NCI-H2107 (cell line): ENCODE measurements around the gene PLCL2.
"Not testable (repeated sequence)": the region's sequence is repeated elsewhere in the genome, so short reads cannot be mapped to it uniquely, and the experiment has no call there.

Experiments
- DNase-seq: peaks from one replicate; lab custom pipeline; 2025; lab: John Stamatoyannopoulos, UW

The PLCL2 gene

DNA sequence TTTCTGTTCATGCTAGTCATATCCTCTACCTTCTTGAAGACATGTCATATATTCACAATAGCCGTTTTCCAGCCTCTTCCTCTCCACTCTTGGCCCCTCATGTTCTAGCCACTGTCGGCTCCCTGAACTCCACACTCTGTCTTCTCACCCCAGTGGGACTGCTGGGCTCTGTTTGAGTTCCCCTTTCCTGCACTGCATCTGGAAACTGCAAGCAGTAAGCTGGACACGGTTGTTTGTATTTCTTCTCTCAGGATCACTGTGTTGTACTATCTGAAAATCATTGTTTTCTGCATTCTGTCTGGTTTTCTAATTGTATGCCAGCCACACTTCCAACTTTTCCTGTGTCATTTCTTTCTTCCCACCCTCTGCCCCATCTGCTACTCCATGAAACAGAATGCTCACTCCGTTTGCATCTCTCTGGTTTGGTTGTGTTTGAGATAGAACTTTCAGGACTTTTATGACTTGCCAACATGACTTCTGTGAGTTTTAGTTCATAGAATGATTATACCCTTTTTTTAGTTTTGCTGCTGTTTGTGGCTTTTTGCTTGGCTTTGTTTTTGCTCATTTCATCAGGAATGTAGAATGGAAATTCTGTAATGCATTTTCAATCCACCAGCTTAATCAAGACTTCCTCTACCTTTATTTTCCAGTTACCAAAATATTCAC lies 192.3 kb downstream of the PLCL2 start:
- DNase-seq = no peak

GRCh38 chr3:17077606-17078005 lies 192.9 kb downstream of the PLCL2 start:
- DNase-seq = no peak

DNA sequence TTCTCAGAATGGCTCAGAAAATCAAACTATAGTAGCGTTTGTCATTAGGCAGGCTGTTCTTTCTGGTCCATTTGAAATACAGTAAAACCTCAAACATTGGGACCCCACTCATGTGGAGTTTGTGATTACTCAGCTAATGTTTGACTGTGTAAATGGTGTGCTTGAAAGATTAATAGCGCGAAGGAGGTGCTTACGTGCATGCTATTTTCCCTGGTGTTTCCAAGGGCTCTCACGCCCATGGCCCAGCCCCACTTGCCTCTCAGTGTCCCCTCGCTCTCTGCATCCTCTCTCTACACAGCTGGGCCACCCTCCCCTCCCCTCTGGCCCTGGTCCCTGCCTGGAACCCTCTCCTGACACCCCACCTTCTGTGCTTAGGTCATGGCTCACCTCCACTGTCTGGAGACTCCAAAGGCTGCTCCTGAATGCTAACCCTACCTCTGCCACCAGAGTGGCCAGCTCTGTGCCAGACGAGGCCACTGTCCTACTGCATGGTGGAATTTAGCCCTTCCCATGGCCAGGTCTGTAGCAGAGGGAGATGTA lies 194.2 kb downstream of the PLCL2 start:
- no peak for DNase-seq

- no peak for DNase-seq
Observed at GRCh38 chr3:17079933-17080332, 195.2 kb downstream of the PLCL2 start.

GRCh38 chr3:17081520-17081919 lies 196.8 kb downstream of the PLCL2 start:
- no peak for DNase-seq

GRCh38 chr3:17087509-17087908 lies 202.8 kb downstream of the PLCL2 start:
- DNase-seq = no peak

DNA sequence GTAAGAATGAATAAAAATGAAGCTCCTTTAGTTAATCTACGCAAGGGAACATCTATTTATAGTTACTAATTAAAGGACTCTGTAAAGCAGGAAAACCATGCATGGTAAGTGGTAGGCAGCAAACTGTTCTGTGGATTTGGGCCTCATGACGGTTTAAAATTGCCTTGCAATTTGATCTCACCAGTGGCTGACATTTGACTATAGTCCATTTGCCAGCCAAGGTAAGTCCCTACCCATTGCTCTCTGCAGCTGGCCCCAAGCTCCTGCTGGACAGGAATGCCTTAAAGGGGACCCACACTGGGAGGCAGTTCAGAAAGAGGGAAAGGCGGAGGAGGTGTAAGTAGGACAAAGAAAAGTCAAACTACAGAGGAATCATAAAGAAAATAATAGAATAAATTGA lies 203.3 kb downstream of the PLCL2 start:
- no peak for DNase-seq

DNA sequence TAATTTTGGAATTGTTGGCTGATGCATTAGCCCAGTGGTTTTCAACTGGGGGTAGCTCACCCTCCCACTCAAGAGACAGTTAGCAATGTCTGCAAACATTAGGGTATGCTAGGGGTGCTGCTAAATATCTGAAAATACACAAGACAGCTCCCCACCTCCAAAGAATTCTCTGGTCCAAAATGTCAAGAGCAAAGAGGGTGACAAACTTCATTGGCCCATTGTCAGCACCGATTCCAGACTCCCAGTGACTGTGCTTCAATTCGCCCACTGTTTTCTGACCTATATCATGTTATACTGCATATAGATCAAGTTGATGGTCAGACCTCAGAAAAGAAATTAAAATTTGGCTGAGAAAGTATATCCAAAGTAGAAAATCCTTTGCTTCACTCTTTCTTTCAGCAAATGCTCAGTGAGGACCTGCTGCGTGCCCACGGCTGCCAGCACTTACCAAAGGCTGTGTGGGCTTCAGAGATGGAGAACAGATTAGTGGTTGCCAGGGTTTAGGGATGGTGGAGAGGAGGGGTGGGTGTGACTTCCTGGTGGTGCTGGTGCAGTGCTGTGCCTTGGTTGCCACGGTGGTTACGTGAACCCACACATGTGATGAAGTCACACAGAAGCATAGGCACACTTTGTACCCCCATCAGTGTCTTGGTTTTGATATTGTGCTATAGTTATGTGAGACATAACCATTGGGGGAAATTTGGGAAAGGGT lies 204.0 kb downstream of the PLCL2 start:
- DNase-seq = no peak

DNA sequence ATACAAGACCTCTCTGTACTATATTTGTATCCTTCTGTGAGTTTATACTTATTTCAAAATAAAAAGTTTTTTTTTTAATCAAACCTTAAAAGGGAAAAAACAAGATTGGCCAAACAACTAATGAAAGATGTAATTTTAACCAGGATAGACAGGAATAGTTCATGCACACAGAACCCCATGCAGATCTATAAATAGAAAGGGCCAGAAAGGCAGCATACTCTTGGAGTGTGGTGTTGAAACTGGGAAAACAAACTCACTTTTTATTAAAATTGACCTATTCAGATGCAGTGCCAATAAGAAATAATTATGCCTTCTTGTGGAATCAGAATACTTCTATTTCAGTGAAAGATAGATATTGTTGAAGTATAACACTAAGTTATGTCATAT lies 204.6 kb downstream of the PLCL2 start:
- DNase-seq = no peak

GRCh38 chr3:17090280-17090983 lies 205.7 kb downstream of the PLCL2 start:
- no peak for DNase-seq

GRCh38 chr3:17091910-17092582 lies 207.3 kb downstream of the PLCL2 start:
- DNase-seq = no peak

GRCh38 chr3:17092583-17092933 lies 207.8 kb downstream of the PLCL2 start:
- no peak for DNase-seq

DNA sequence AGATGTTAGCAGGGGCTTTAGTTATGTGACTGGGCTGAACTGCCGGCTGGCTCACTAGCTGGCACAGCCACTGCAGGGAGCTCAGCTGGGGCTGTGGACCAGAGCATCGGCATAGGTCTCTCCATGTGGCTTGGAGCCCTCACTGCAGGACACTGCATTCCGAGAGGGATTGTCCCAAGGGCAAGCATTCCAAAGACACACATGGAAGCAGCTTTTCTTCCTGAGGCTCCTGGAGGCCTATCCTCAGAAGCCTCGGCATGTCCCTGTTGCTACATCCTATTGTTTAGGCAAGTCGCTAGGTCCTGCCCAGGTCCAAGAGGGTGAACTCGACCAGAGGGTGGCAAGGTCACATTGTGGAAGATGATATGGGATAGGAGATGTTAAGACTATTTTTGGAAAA lies 209.8 kb downstream of the PLCL2 start:
- DNase-seq = no peak

DNA sequence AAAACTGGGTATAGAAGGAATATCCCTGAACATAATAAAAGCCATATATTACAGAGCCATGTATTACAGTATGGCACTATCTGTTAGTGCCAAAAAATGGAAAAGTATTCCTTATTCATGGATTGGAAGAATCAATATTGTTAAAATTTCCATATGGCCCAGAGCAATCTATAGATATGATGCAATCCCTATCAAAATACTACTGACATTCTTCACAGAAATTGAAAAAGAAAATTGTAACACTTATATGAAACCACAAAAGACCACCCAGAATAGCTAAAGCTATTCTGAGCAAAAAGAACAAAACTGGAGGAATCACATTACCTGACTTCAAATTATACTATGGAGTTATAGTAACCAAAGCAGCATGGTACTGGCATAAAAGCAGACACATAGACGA lies 218.8 kb downstream of the PLCL2 start:
- no peak for DNase-seq

DNA sequence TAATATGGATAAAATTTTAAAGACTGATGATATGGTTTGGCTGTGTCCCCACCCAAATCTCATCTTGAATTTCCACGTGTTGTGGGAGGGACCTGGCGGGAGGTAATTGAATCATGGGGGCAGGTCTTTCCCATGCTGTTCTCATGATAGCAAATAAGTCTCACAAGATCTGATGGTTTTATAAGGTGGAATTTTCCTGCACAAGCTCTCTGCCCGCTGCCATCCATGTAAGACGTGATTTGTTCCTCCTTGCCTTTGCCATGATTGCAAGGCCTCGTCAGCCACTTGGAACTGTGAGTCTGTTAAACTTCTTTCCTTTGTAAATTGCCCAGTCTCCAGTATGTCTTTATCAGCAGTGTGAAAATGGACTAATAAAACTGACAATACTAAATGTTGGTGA lies 222.0 kb downstream of the PLCL2 start:
- DNase-seq = not testable (repeated sequence)

DNA sequence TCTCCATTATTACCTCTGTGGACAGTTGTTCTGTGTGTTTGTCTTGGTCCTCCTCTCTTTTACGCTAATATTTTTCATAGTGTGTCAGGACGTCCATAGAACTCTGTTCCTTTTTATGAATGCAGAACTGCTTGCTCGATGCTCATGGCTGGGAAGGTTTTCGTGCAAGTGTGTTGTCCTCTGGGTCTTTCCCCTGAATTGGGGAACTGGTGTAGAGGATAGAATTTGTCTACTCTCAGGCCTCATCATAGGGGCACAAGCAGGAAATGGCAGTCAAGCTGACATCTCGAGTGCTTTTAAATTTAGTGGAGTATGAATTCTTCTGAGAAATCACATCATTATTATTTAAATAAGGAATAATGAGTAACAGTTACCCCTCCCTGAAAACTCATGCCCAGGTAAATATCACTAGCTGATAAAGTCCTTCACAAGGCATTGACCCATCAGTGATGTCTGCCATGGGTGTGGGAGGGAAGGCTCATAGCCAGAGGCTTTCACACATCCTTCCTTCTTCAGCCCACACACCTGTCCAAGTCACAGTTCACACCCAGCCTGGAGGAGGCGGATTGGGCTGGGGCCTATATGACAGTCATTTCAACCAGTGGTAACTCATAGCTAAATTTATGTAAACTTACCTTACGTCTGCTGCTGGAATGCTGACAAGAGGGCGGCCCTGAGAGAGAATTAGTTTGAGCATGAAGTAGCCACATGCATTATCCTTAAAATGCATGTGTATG lies 226.1 kb downstream of the PLCL2 start:
- DNase-seq = no peak

- DNase-seq = no peak
Observed at GRCh38 chr3:17111586-17111985, 226.8 kb downstream of the PLCL2 start.

DNA sequence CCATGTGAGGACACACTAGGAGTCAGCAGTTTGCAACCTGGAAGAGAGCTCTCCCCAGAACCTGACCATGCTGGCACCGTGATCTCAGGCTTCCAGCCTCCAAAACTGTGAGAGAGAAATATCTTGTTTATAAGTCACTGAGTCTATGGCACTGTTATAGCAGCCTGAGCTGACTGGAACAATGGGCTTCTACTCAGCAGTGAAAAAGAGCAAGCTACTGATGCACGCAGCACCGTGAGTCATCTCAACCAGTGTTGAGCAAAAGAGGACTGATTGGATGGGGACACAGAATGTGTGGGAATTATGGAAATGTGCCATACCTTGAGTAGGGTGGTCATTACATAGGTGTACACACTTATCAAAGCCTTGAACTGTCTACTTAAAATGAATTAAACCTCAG lies 230.4 kb downstream of the PLCL2 start:
- DNase-seq = no peak

- no peak for DNase-seq
Observed at GRCh38 chr3:17116007-17116600, 231.3 kb downstream of the PLCL2 start.

DNA sequence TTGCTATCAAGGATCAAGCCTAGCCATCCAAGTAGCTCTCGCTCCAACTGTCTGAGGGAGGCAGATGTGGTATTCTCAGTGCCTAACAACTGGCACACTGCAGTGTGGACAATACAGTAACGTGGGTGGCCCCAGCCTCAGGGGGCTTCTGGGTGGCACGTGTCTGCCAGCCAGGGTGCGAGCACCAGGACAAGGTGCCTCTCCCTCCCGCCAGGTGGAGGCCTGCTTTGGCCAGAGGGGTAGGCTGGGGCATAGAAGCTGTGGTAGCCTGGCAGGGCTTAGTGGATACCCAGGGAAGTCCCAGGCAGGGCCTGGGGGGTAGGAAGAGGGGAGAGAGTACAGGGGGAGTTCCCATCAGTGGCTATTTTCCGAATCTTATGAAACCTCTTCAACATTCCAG lies 234.0 kb downstream of the PLCL2 start:
- no peak for DNase-seq
